Ovary (tissue), 3 donors: ENCODE measurements around the gene MAP6.

Source experiments
- EP300 ChIP-seq: sonication (generic); formaldehyde crosslinking; IDR thresholded peaks from one replicate; pipeline ENCODE4 v1.6.1; 2017; ENCODE audit warnings: antibody characterized with exemption
- TF ChIP-seq, protein P1 (sequence below), 3 donors: fragments of 450-650 bp in 2 of 3; fragments of 200-600 bp in 1 of 3; IDR thresholded peaks; one replicate each; pipeline versions ENCODE4 v1.5.1 to v1.8.0; 2016 to 2022; ENCODE audit warnings: antibody characterized with exemption in 3 of 3, mild to moderate bottlenecking in 1 of 3
- donor health status: DM: no; HTN: no; CAD: no.

DNA sequence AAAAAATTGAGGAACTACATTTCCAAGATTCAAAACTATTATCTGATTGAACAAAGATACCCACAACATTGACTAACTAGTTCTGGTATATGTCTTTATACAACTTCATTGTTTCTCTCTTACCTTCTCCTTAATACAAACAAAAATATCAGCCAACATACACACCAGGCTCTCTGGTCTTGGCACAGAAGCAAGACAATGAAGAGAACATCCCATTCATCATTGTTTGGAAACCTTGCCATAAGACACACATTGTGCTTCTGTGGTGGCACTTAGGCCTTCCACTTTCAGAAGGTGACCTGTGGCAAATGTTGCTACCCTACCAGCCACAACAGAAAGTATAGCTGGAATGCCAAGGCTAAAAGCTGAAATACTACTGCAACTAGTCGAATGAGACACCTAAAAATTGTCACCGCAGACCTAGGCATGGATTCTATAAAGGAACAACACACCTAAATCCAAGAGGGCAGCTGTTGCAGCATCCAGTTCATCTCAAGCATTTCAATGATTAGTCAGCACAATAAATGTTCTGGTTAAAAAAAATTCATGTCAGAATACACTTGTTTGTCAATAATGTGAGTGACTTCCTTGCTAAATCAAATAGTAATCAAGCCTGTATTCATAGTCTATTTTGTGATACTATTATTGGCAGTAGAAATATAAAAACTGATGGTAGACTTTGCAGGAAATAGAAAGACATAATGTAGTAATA lies 26.3 kb downstream of the MAP6 start:
- TF ChIP-seq, protein P1, sequence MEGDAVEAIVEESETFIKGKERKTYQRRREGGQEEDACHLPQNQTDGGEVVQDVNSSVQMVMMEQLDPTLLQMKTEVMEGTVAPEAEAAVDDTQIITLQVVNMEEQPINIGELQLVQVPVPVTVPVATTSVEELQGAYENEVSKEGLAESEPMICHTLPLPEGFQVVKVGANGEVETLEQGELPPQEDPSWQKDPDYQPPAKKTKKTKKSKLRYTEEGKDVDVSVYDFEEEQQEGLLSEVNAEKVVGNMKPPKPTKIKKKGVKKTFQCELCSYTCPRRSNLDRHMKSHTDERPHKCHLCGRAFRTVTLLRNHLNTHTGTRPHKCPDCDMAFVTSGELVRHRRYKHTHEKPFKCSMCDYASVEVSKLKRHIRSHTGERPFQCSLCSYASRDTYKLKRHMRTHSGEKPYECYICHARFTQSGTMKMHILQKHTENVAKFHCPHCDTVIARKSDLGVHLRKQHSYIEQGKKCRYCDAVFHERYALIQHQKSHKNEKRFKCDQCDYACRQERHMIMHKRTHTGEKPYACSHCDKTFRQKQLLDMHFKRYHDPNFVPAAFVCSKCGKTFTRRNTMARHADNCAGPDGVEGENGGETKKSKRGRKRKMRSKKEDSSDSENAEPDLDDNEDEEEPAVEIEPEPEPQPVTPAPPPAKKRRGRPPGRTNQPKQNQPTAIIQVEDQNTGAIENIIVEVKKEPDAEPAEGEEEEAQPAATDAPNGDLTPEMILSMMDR (IDR thresholded peaks at IDR 0.05) = no peak
- TF ChIP-seq EP300 = no peak
